GM18861 (cell line): ENCODE measurements around the gene MARCHF3.

ENCODE experiments used
- ATAC-seq: cut with Tn5 transposase; IDR thresholded peaks from one replicate; pipeline ENCODE4 v1.9.1; 2021; ENCODE audit not compliant: unreplicated experiment

Gene MARCHF3

DNA sequence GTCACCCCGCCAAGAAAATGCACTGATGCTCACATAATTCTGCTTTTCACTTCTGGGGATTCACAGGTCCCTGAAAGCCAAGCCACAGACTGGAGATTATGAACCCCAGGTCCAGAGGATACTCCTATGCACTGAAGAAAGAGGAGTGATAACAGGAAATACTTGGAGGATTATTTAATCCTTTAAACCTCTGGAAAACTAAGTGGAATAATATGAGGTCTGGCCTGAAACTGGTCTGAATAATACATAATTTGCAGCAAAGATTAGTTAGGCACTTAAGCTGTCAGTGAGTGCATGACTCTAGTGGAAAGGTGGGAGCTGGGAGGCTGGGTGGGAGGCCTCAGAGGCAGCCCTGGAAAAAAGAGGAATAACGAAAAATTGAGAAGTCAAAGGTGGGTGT, 45.7 kb downstream of the MARCHF3 start:
- no peak for ATAC-seq

DNA sequence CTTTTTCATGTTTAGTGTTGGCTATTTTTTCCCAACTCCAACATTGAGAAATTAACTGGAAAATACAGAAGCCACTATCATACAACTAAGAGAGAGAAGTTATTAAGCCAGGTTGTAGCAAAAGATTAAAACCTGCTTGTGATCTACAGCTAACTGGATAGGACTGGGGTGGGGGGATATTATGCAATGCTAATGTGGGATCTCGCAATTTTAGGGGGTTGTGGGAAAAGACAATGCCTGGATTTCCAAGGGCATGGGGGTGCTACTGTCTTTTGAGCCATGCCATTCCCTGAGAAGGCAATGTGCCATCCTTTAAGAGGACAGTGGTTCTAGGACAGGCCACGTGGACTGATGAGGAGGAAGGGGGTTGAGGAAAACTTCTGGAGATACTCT, 46.5 kb downstream of the MARCHF3 start:
- no peak for ATAC-seq

DNA sequence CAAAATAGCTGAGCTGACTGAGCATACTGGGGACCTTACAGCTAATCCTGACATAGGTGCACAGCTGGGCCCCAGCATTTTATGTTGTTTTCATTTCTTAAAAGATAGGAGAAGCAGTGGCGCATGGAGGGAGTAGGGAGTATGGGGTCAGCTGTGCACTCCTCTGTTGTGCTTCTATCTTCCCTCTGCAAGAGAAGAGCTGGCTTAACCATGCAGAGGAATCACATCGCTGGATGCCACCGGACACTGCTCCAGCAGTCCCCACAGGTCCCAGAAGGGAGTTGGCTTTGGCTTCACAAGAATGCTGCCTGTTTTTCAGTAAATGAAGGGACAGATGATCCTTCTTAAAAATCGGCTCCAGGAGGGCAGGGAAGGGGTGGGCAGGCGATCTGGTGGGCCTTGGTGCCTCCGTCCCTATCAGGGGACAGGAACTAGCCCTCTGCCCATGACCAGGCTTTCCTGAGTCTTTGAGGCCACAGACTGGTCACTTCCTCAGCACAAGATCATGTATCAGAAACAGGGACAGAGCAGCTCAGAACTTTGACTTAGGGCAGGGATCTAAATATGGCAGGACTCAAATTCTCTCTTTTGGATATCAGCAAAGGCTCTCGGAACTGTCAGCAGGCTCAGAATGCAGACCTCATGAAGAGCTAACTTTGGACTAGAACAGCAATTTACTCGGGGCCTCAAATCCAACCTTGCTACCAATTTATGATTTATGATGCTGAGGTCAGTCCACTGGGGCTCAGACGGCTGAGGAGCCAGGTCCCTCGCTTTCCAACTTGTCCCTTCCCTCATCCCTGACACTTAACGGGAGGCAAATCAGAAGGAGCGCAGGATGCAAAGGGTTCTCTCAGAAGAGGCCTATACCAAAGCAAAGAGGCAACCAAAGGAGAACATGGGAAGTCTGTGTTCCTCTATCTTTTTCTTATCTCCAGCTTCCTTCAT, 47.2 kb downstream of the MARCHF3 start:
- ATAC-seq = no peak

DNA sequence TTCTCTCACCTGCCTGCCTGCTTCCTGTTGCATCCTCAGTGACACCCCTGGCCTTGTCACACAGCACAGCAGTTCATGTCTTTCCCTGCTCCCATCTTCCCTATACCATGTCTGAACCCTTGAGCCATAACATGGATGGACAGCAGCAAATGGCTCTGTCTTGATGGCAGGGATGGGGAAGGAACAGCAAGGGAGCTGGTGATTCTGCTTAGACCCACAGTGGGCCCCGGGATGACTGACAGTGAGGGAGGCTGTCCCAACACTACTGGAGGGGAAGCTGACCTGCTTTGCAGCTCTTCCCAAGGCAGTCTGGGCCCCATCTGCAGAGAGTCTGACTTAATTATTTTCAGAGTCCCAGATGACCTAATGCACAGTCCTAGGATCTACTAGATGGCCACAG, 48.2 kb downstream of the MARCHF3 start:
- ATAC-seq = no peak

DNA sequence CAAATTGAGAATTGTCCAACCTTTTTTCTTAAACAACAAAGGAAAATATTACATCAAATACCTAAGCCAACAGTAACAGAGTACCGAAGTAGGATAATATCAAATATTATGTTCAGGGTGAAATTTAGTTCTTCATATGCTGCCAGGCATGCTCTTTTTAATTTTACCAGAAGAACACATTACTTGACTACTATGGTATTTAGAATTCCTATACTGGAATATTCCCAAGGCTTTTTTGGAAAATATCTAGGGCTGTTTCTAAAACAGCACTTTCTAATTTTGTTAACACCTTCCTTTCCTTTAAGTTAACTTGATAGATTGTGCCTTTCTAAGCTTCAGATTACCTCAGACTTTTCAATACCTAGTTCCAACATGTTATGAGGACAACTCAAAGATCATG, 48.7 kb downstream of the MARCHF3 start:
- ATAC-seq = no peak

DNA sequence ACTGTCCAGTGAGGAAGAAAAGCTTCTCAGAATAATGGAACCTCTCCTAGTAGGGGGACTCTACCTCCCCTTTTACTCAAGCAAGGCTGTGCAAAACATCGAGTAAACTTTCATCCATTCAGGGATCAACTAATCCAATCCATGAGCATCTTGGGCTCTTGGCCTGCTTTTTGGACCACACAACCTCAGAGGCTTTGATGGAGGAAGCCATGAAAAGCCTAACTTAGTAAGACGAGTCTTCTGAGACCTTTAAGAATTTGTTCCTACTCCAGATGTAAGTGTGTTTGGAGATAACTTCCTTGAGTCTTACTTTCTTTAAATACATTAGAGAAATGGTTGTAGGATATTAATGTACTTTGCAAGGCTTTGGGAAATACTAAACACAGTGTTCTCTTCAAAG, 49.1 kb downstream of the MARCHF3 start:
- ATAC-seq = no peak

DNA sequence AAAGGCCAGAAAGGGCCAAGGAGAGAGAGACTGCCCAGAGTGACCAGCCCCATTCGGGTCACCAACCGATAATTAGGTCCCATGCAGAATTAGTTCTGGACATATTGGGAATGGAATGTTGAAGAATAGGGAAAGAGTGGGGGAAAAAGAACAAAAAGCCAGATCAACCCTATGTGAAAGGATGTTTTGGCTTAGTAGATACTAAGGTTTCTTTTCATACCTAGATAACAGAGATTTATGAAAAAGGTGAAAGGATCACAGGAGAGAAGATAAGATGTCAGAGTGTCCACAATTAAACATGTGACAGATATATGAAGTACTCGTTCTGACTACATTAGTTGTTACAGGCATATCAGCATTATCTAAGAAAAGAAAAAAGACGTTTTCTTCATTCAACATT, 52.1 kb downstream of the MARCHF3 start:
- no peak for ATAC-seq

DNA sequence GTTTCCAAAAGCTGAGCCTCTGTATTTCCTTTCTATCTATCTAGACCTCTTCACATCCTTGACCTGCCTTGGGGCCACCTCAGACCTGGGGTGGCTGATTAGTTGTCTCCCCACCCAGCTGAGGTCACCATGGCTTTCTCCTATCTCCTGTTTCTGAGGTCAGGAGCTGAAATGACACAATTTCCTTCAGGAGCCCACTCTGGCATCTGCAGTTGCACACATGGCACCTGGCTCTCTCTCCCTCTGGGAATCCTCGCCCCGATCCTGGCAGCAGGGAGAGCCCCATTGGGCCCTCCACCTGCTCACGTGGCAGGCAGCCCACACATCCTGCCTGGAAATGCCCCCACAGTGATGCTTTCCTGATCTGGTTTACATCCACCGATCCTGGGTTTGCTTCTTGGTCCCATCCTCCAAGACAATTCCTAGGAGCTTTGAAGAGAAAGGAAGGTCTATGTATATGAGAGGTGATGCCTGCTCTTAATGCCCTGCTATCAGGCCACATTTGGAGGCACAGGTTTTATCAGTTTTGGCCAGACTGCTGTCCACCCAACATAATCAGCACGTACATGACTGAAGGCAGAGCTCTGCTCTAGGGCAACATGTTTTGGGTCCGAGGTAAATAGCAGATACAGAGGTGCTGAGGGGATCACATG, 53.7 kb downstream of the MARCHF3 start:
- no peak for ATAC-seq

DNA sequence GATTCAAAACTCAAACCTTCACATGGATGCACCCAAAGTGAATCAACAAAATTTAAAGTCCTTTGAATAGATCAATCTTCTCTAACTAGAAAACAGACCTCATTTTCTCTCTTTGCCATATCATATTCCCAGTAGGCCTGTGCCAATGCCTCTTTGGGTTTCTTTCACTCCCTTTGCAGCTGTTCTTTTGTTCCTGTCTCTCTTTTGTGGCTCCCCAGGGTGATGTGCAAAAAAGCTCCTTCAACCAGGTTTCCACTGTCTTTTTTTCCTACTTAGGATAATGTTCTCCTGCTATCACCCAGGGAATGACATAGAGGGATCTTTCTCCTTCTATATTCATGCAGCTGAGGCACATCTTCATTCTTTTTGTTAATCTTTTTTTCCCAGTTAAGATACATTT, 54.6 kb downstream of the MARCHF3 start:
- ATAC-seq = no peak

DNA sequence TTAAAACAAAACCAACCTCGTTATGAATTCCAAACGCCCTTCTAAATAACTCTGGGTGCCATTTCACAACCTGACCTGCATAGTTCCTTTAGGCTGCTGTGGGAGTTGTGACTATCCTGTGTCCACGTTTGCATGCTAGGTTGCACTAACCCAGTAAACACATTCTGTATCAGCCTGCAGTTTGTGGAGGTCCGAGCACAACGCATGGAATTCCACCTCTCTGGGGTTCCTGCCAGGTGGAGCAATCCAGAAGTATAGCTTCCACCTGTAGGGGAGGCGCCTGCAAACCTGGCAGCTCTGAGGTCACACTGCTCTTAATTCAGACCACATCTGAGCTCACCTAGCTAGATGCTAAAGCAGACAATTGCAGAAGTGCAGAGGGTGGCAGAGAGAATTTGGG, 57.2 kb downstream of the MARCHF3 start:
- no peak for ATAC-seq

DNA sequence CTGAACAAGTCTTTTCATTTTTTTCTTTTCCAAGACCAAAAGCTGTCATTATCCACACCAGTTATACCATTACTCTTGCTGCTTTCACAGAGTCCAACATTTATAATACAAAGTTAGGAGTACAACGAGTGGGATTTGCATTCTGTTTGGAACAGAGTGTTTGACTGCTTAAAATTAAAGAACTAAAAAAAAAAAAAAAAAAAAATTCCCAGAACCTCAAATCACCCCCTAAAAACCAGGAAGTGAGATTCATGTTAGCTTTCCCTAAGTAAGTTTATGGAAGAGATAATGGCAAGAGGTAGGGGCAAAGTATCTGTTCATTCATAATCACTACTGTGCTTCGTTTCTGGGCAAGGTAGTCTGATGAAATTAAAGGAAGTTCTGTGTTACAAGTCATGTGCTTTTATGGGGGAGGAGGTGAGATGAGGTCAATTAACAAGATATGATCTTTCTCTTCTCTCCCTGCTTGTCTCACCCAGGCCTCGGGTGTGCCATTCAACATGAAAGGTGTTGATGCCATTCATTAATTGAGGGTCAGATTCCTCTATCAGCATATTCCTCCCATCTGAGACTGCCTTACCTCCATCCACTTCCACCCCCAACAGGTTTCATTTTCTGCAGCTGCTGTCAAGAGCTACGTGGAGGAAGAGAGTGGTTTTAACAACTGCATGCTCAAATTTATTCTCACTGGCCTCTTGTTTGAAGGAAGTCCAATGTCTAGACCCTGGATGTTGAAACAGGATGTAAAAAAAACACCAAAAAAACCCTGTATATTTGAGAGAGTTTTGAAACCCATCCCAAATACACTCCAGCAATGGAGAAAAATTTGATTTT, 58.1 kb downstream of the MARCHF3 start:
- ATAC-seq = peak; percentile 75

DNA sequence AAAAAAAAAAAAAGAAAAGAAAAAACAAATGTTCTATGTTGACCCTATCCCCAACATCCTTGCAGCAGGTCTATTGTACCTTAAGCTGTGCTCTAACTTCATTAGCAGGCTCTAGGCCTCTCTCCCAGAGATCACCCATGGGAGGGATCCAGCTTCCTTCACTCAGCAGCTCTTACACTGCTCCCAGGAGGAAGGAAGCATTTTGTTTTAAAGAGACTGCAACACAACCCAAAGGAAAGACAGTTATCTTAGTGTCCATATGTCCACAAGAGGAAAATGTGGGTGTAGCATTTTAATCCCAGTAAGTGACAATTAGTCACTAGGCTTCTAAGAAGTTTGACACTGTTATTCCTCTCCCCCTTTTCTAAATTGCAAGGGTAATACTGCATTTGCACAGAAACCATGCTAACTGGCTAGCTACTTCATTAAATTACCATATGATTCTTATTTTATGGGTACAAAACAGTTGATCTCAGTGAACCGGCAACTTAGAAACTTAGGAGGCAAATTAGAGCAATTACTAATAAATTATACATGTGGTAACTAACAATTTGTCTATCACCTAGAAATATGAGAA, 58.8 kb downstream of the MARCHF3 start:
- ATAC-seq = no peak

DNA sequence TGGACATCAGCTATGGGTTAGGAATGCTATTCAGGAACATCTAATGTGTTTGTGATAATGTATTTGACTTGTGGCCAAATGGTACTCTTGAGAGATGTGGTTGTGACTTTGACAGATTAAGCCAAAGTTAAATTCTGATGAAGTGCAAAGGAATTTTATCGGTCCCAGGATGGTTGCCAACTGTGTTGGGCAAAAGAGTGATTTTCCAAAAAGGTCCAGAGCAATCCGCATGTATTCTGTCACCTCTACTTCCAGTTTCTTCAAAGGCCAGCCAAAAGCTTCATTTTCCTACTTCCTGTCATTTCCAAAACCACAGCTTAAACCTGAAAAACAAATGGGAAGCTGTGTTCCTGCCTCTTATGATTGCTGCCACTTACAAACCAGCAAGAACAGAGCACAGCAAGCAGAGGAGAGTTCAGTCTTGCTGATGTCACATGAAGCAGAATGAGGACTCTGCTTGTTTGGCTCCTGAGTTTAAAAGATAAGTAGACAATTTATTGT, 59.8 kb downstream of the MARCHF3 start:
- no peak for ATAC-seq

DNA sequence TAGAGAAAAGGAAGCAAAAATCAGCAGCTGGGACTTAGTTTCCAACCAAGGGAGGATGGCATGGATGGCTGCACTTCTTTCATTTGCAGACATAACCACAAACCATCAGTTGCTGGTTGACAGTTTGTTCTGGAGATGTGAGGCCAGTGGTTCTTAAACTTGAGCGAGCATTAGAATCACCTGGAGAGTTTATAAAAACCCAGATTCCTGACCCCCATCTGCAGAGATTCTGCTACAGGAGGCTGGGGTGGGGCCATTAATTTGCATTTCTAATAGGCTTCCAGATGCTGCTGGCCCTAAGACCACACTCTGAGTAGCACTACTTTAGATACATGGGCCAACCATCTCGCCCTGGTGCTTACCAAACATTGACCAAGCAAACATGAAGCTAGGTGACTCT, 60.8 kb downstream of the MARCHF3 start:
- ATAC-seq = peak; percentile 28

DNA sequence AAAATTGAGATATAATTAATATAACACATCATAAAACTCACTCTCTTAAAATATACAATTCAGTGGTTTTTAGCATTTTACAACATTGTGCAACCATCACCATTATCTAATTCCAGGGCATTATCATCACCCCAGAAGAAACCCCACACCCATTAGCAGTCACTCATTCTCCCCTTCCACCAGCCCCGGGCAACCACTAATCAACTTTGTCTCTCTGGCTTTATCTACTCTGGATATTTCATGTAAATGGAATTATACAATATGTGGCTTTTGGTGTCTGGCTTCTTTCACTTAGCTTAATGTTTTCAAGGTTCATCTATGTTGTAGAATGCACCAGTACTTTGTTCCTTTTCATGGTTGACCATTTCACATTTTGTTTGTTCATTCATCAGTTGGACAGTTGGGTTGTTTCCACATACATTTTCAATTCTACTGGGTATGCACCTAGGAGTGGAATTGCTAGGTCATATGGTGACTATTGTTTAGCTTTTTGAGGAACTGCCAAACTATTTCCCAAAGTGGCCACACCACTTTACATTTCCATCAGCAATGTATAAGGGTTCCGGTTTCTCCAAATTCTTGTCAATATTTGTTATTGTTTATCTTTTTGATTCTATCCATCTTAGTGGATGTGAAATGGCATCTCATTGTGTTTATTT, 62.4 kb downstream of the MARCHF3 start:
- ATAC-seq = no peak

DNA sequence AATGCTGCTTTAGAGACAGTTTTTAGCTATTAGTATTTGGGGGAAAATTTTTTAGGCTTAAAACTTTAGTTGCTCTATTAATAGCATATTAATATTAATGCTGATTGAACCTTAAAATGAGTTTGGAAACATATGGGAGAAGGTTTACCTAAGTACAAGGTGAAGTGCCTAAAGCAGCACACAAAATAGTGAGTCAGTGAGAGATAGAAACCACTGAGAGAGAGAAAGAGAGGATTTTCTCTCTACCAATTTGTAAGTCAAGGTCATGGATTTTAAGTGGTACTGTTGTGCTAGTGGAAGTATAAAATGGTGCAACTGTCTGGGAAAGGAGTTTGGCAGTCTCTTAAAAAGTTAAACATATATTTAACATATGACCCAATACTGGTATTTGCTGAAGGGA, 64.9 kb downstream of the MARCHF3 start:
- ATAC-seq = no peak

DNA sequence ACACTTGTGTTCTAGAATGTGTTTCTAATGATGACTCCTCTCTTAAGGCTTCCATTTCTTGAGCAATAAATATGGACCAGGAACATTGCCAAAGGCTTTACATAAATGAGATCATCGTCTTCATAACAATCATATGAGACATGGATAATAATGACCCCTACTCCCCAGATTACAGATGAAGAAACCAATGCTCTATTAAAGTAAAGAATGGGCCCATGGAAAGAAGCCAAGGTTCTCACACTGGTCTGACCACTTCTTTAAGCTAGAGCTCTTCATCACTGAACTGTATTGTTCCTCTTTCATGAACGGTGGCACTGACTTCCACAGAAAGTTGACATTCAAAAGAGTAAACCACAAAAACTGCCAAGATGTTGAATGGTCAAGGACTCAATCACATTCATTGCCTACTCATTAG, 65.3 kb downstream of the MARCHF3 start:
- ATAC-seq = peak; percentile 52

DNA sequence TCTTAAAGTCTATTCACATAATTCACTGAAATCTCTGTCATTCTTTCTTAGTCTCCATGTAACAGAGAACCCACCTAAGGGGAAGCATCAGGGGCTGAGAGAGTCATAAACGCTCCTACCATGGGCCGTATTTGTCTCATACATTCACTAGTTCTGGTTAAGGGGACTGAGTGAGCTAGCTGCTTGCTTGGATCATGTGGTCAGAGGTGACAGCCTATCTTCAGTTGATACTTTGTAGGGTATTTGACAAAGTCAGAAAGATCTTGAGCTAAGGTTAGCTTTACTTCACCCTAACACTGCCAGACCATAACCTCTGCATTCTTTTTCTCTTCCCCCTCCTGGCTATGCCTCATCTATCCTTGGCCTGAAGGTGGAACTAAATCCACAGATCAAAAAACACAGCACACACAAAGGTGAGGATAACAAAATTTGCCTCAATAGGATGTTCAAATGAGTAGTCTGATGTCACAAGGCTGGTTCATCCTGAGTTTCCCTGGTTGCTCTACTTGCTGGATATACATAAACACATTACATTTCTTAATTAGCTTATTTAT, 66.5 kb downstream of the MARCHF3 start:
- ATAC-seq = no peak

DNA sequence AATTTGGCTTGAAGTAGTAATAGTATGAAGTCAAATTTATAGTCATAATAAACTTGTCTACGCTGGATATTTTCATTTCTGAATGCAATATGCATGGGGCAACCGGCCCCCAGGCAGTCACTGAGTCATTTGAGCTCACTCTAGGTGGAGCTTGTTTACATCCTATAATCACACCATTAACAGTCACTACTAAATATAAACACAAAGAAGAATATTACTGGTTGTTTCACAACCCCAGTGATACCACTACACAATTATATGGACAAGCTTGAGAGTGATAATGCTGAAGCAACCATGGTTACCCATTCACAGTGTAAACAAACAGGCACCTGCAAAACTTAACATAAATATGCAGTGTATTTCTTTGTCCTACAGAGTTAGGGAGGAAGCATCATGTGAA, 68.7 kb downstream of the MARCHF3 start:
- ATAC-seq = peak; percentile 46

DNA sequence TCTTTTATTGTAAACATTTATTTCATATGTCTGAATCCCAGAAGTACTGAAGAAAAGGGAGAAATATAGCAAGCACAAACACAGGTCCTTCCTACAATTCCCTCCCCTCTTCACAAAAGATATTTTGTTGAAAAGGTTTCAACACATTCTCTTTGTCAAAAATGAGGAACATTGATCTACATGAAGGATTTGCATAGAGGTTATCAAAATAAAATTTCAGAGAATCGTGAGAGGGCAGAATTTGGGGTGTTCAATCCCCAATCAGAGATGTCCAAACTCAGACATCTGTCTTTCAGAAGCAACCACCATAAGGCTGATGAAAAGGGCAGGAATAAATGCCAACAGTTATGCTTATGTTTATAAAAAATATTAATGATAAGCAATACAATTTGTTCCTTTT, 69.2 kb downstream of the MARCHF3 start:
- no peak for ATAC-seq
